GM12872 (cell line): ENCODE data around the gene PLVAP.

Source experiments
- TF ChIP-seq, protein P1 (sequence below): IDR thresholded peaks from 3 replicates; pipeline ENCODE4 v1.5.1; 2011; ENCODE audit warnings: low read depth, mild to moderate bottlenecking, low read length, moderate library complexity; ENCODE audit not compliant: insufficient read depth

The PLVAP gene

DNA sequence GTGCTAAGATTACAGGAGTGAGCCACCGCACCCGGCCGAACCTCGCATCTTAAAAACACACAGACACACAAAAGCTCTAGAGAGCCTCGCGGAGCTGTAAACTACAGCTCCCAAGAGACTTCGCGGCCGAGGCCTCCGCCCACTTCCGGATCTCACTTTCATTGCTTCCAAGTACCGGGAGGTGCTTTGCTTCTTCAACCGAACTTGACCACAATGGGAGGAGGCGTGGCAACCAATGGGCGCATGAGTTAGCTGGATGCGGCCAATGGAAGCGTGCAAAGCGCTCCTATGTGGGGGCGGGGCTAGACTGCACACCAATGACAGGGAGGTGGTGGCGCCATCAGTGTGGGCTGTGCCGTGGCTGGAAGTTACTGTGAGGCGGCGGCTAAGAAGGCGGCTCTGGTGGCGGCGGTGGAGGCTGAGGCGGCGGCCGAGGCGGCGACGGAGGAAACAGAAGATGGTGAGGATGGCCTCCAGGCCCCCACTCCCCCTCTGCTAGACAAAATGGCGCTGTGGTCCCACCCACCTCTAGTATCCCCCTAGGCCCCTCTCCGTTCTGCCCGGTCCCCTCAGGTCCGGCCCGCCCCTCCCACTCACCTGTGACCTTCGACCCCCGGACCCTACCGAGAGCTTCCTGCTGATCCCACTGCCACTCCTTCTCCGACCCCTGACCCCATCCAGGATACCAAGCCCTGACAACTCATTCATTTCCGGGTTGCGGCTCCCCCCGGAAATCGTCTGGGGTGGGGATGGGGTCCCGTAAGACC is 67.8 kb downstream of the PLVAP start, which contains the start of gene DDA1:
Gene DDA1 (plus strand): TSS at position 366 of the 767 bp plus-strand sequence. CDS start 92 bp downstream, at position 458.
- TF ChIP-seq, protein P1, sequence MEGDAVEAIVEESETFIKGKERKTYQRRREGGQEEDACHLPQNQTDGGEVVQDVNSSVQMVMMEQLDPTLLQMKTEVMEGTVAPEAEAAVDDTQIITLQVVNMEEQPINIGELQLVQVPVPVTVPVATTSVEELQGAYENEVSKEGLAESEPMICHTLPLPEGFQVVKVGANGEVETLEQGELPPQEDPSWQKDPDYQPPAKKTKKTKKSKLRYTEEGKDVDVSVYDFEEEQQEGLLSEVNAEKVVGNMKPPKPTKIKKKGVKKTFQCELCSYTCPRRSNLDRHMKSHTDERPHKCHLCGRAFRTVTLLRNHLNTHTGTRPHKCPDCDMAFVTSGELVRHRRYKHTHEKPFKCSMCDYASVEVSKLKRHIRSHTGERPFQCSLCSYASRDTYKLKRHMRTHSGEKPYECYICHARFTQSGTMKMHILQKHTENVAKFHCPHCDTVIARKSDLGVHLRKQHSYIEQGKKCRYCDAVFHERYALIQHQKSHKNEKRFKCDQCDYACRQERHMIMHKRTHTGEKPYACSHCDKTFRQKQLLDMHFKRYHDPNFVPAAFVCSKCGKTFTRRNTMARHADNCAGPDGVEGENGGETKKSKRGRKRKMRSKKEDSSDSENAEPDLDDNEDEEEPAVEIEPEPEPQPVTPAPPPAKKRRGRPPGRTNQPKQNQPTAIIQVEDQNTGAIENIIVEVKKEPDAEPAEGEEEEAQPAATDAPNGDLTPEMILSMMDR, result no peak

DNA sequence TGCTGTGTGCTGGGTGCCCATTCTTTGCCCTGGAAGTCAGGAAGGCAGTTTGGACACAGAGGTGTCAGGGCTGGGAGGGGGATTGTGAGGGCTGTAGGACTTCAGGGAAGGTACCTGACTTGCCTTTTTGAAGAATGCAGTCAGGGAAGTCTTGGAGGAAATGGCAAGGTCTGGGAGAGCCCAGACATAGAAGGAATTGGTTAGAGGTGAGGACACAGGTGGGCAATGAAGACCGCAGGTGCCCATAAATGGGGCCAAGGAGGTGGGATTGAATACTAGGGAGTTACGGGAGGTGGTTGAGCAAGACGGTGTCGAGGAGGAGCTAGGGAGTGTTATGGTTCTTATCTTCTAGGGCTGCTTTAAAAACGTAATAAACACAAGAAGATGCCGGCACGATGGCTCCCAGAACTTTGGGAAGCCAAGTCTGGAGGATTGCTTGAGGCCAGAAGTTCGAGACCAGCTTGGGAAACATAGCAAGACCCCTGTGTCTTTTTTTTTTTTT is 69.2 kb downstream of the PLVAP start:
- TF ChIP-seq, protein P1, result no peak

DNA sequence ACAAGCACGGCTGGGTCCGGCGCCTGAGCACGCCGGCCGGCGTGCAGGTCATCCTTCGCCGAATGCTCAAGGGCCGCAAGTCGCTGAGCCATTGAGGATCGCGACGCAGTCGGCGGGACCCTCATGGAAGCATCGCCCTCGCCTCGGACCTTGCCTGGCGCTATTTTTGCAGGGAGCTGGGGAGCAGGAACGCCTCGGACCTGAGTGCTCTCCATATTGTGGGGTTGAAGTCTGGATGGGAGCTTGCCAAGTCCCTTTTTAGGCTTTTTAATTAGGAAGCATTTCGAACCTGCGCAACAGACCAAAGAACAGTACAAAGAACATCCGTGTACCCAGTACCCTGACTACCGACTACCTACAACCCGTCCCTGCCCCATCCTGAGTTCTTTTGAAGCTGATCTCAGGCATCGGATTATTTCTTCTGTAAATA is 70.8 kb downstream of the PLVAP start:
- TF ChIP-seq, protein P1, result no peak

GRCh38 chr19:17305517-17306284 is 71.4 kb downstream of the PLVAP start, which contains the start of gene MRPL34:
MRPL34 (plus strand) TSS chr19:17305872; CDS start chr19:17305893, 21 bp downstream.
- TF ChIP-seq, protein P1, result peak; percentile 87

DNA sequence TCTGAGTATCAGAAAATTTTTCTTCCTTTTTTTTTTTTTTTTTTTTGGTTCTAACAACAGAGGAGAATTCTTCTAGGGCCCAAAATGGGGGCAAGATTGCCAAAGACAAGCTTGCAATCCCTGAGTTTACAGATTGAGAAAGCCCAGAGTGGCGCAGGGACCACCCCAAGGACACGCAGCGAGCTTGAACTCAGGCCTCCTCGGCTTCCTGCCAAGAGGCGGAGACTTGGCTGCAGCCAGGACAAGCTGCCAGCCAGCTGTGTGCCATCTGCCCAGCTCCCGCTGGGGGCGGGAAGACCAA is 72.0 kb downstream of the PLVAP start:
- TF ChIP-seq, protein P1, result no peak

GRCh38 chr19:17304386-17305215 is 72.5 kb downstream of the PLVAP start:
- TF ChIP-seq, protein P1, result no peak

GRCh38 chr19:17303940-17304267 is 73.2 kb downstream of the PLVAP start:
- TF ChIP-seq, protein P1, result no peak
